Stomach smooth muscle (tissue), 2 donors: ENCODE data around the gene MYL6B.
A peak's percentile ranks its signal among the peaks of the same experiment; 100 is the strongest.

ENCODE experiments used
- H3K27ac ChIP-seq: one replicate; pipeline ENCODE4 v1.7.0; 2013; ENCODE audit warnings: mild to moderate bottlenecking, low read length, inconsistent platforms
- H3K27me3 ChIP-seq, 2 donors: one replicate each; pipeline ENCODE4 v1.7.0; 2013; ENCODE audit warnings: low read length in 2 of 2; ENCODE audit not compliant: insufficient read depth in 2 of 2, control insufficient read depth in 1 of 2
- H3K36me3 ChIP-seq, 2 donors: one replicate each; pipeline ENCODE4 v1.7.0; 2013; ENCODE audit warnings: low read length in 2 of 2; ENCODE audit not compliant: control insufficient read depth in 2 of 2, insufficient read depth in 2 of 2
- H3K4me1 ChIP-seq: one replicate; pipeline ENCODE4 v1.7.0; 2013; ENCODE audit warnings: low read length; ENCODE audit not compliant: control insufficient read depth, insufficient read depth
- H3K4me3 ChIP-seq, 2 donors: one replicate each; pipeline ENCODE4 v1.7.0; 2013; ENCODE audit warnings: low read length in 2 of 2
- H3K9ac ChIP-seq, 2 donors: one replicate each; pipeline ENCODE4 v1.7.0; 2013; ENCODE audit warnings: low read length in 2 of 2, mild to moderate bottlenecking in 1 of 2
- H3K9me3 ChIP-seq, 2 donors: one replicate each; pipeline ENCODE4 v1.7.0; 2013; ENCODE audit warnings: low read length in 2 of 2; ENCODE audit not compliant: control insufficient read depth in 2 of 2
- donor health status: healthy.
- donor health status: Pancreatic carcinoma.

Gene MYL6B

GRCh38 chr12:56202838-56203237, 50.5 kb downstream of the MYL6B start:
- no peak overlapping the region for H3K4me3 ChIP-seq
- H3K27me3 ChIP-seq = no peaks in the 10 kb centered on the region
- no peaks in the 10 kb centered on the region for H3K9me3 ChIP-seq
- peaks cover 25 to 28% of the 10 kb centered on the region in 2 donors for H3K36me3 ChIP-seq
- H3K9ac ChIP-seq = no peak overlapping the region
- no peak overlapping the region for H3K27ac ChIP-seq
- H3K4me1 ChIP-seq = no peaks in the 10 kb centered on the region

DNA sequence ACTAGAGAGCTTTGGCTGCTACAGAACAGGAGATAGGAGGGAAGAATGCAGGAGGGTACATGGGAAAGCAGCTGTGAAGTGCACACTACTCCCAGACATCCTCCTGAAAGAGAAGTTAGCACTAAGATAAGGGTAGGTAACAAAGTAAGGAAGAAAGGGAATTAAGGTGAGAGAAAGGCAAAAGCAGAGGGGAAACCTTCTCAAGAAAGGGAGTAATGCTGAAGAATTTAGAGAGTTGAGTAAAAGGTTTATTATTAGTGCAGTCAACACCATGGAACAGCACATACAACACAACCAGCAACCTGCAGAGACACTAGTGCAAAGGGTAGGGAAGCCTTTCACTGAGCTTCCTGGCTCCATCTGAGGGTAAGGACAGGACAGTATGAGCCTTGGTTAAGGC, 51.9 kb downstream of the MYL6B start:
- no peaks in the 10 kb centered on the region for H3K27me3 ChIP-seq
- no peaks in the 10 kb centered on the region for H3K4me1 ChIP-seq
- H3K27ac ChIP-seq = no peak overlapping the region
- H3K4me3 ChIP-seq = no peak overlapping the region
- peaks cover 29 to 32% of the 10 kb centered on the region in 2 donors for H3K36me3 ChIP-seq
- no peak overlapping the region for H3K9ac ChIP-seq
- H3K9me3 ChIP-seq = no peaks in the 10 kb centered on the region

DNA sequence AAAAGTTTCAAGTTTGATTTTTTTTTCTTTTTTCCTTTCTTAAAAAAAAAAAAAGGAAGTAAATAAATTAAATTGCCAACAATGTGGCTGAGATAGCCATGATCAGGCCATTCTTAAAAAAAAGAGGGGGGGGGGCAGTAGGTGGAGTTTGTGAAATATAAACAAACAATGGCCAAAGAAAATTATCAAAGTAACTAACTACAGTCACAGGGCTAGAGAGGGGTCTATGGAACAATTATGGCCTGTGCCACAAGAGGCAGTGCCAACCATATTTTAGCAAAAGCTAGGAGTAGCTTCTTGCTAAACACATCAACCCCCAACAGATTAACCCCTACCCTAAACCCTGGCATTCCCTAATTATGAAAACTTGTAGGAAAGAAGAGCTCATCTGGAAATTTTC, 53.1 kb downstream of the MYL6B start:
- H3K36me3 ChIP-seq = peaks cover 37 to 40% of the 10 kb centered on the region in 2 donors
- H3K4me1 ChIP-seq = no peaks in the 10 kb centered on the region
- no peak overlapping the region for H3K9ac ChIP-seq
- no peak overlapping the region for H3K4me3 ChIP-seq
- H3K27me3 ChIP-seq = no peaks in the 10 kb centered on the region
- H3K27ac ChIP-seq = peak overlapping the region; percentile 41
- no peaks in the 10 kb centered on the region for H3K9me3 ChIP-seq

- Histone ChIP-seq H3K27me3 (no peaks in the 10 kb centered on the region), H3K36me3 (peaks cover 42 to 44% of the 10 kb centered on the region in 2 donors), H3K9ac (no peak overlapping the region), H3K4me3 (no peak overlapping the region), H3K4me1 (no peaks in the 10 kb centered on the region), H3K27ac (peak overlapping the region; percentile 41), H3K9me3 (no peaks in the 10 kb centered on the region)
Measured at GRCh38 chr12:56206452-56207166, 54.2 kb downstream of the MYL6B start.
